Hepatocyte (in vitro differentiated cells): Measurements from ENCODE around the gene MKNK2. TPM values are rescaled to one million over a fixed set of nuclear protein-coding genes. Genes with fewer than 3 reads are reported as not detected.

Experiments
- DNase-seq: peaks from one replicate; pipeline ENCODE4 v3.0.0-alpha.2; 2016; ENCODE audit warnings: low spot score
- H2AFZ ChIP-seq: fragments of 200-600 bp; sonication (generic); 2 replicates; pipeline ENCODE4 v1.6.0; 2016; ENCODE audit warnings: antibody characterized with exemption, mild to moderate bottlenecking
- H3K27ac ChIP-seq: fragments of 200-600 bp; sonication (generic); 2 replicates; pipeline ENCODE4 v1.5.1; 2016; ENCODE audit warnings: mild to moderate bottlenecking
- H3K27me3 ChIP-seq: fragments of 200-600 bp; sonication (generic); 2 replicates; pipeline ENCODE4 v1.6.1; 2016
- H3K36me3 ChIP-seq: fragments of 200-600 bp; sonication (generic); replicated peaks from 2 replicates; pipeline ENCODE4 v1.5.1; 2016; ENCODE audit warnings: low read depth; ENCODE audit not compliant: insufficient read depth
- H3K4me1 ChIP-seq: fragments of 200-600 bp; sonication (generic); 2 replicates; pipeline ENCODE4 v1.5.1; 2016; ENCODE audit warnings: mild to moderate bottlenecking, moderate library complexity; ENCODE audit not compliant: insufficient read depth
- H3K4me2 ChIP-seq: fragments of 200-600 bp; sonication (generic); 2 replicates; pipeline ENCODE4 v1.6.0; 2016
- H3K4me3 ChIP-seq: fragments of 200-600 bp; sonication (generic); 2 replicates; pipeline ENCODE4 v1.5.1; 2016; ENCODE audit warnings: mild to moderate bottlenecking
- H3K79me2 ChIP-seq: fragments of 200-600 bp; sonication (generic); 2 replicates; pipeline ENCODE4 v1.6.0; 2017; ENCODE audit warnings: mild to moderate bottlenecking
- H3K9me2 ChIP-seq: fragments of 200-600 bp; sonication (generic); replicated peaks from 2 replicates; pipeline ENCODE4 v1.6.0; 2017; ENCODE audit warnings: mild to moderate bottlenecking; ENCODE audit not compliant: insufficient read depth
- H3K9me3 ChIP-seq: fragments of 200-600 bp; sonication (generic); 2 replicates; pipeline ENCODE4 v1.5.1; 2016; ENCODE audit warnings: low read depth, mild to moderate bottlenecking
- H4K20me1 ChIP-seq: fragments of 200-600 bp; sonication (generic); 2 replicates; pipeline ENCODE4 v1.6.0; 2016; ENCODE audit warnings: mild to moderate bottlenecking; ENCODE audit not compliant: insufficient read depth, poor library complexity, severe bottlenecking
- CTCF ChIP-seq: fragments of 200-600 bp; sonication (generic); IDR thresholded peaks from 2 replicates; pipeline ENCODE4 v1.5.1; 2016; ENCODE audit warnings: antibody characterized with exemption, mild to moderate bottlenecking; ENCODE audit not compliant: poor library complexity
- EZH2 ChIP-seq: fragments of 200-600 bp; sonication (generic); IDR thresholded peaks from 2 replicates; pipeline ENCODE4 v1.6.1; 2016; ENCODE audit warnings: antibody characterized with exemption, mild to moderate bottlenecking, borderline replicate concordance
- EZH2phosphoT487 ChIP-seq: fragments of 200-600 bp; sonication (generic); IDR thresholded peaks from one replicate; pipeline ENCODE4 v1.6.1; 2018; ENCODE audit warnings: antibody characterized with exemption, mild to moderate bottlenecking, low read depth, moderate library complexity; ENCODE audit not compliant: unreplicated experiment, severe bottlenecking
- WGBS: methylation state at CpG from one replicate; pipeline ENCODE4 v1.1.6; 2016; ENCODE audit warnings: low lambda C conversion rate; ENCODE audit errors: missing lambda C conversion rate; 5-methylcytosine and 5-hydroxymethylcytosine counted together
- polyA plus RNA-seq: library from polyadenylated mRNA; unstranded; fragments of >200 nt; fragmentation: Nextera tagmentation; extraction: Ambion mirVana; gene quantifications from 2 replicates; pipeline ENCODE4 v1.2.1, GENCODE V29; 2016
- total RNA-seq: library from RNA; depleted of rRNA; stranded (reverse); fragments of >200 nt; gene quantifications from 2 replicates; pipeline ENCODE4 v1.2.3, GENCODE V29; 2014

MKNK2 gene
- total and polyA plus RNA-seq, 2 experiments from 2014 or later, result 90.4 to 136 TPM

DNA sequence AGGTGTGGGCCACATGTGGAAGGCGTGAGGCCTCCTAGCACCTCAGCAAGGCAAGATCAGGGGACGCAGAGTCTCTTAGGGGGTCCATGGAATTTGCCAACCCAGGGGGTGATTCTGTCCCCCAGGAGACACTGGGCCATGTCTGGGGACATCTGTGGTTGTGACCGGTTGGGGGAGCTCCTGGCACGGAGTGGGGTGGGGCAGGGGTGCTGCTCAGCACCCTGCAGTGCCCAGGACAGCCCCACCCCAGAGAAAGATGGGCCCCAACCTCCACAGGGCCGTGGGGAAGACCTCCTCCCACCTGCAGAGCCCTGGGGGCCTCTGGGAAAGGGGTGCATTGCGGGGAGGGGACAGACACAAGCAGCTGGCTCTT is 4.0 kb downstream of the MKNK2 start:
- Histone ChIP-seq H3K27ac (no peak overlapping the region), H3K79me2 (peaks cover 53% of the 10 kb centered on the region), H3K4me1 (peaks cover 39% of the 10 kb centered on the region), H3K9me2 (no peaks in the 10 kb centered on the region), H3K36me3 (no peaks in the 10 kb centered on the region), H2AFZ (no peak overlapping the region), H4K20me1 (peaks cover 63% of the 10 kb centered on the region), H3K27me3 (no peaks in the 10 kb centered on the region), H3K4me3 (no peak overlapping the region), H3K4me2 (no peak overlapping the region), H3K9me3 (no peaks in the 10 kb centered on the region)
- WGBS, result 86% methylated on average over 6 of the region's 6 CpGs
- TF ChIP-seq EZH2 (no peak), EZH2phosphoT487 (no peak), CTCF (no peak)
- DNase-seq, result no peak

DNA sequence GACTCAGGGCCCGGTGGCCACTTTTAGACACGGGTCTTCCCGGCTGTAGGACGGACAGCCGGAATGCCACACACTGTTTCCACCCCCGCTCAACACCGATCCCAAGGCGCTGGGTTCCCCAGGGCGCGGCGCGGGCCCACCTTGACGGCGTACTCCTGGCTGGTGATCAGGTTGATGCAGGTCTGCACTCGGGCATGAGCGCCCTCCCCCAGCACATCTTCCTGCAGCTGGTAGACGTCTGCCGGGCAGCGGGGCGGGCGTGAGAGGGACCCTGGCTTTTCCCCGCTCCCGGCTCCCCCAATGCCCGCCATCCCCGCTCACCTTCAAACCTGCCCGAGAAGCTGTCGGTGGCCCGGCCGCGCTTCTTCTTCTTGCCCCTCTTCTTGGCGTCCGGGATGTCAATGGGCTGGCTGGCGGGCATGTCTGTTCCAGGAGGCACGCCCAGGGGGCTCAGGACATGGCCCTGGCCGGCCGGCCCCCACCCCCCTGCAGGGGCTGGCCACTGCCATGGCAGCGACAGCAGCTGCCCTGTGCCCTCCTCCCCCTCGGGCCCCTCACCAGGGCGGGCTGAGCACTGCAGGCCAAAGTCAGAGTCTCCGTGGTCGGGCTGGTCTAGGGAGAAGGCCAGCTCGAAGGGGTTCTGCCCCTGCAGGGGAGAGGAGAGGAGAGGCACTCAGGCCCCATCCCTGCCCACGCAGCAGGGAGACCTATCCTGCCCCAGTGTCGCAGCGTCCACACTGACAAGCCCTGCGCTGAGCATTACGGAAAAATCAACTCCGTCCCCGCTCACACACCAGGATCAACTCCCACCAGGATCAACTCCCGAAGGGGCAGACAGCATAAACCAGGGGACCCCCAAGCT is 4.8 kb downstream of the MKNK2 start:
- no peaks in the 10 kb centered on the region for H3K9me2 ChIP-seq
- H3K4me3 ChIP-seq, result no peak overlapping the region
- H3K4me2 ChIP-seq, result no peak overlapping the region
- no peaks in the 10 kb centered on the region for H3K9me3 ChIP-seq
- no peaks in the 10 kb centered on the region for H3K27me3 ChIP-seq
- no peak overlapping the region for H3K27ac ChIP-seq
- H3K4me1 ChIP-seq, result peaks cover 37% of the 10 kb centered on the region
- peaks cover 63% of the 10 kb centered on the region for H4K20me1 ChIP-seq
- H3K36me3 ChIP-seq, result no peaks in the 10 kb centered on the region
- H3K79me2 ChIP-seq, result peaks cover 56% of the 10 kb centered on the region
- TF ChIP-seq CTCF, result no peak
- no peak overlapping the region for H2AFZ ChIP-seq
- 96% methylated on average over 50 of the region's 50 CpGs for WGBS
- peak; percentile 7 for DNase-seq

DNA sequence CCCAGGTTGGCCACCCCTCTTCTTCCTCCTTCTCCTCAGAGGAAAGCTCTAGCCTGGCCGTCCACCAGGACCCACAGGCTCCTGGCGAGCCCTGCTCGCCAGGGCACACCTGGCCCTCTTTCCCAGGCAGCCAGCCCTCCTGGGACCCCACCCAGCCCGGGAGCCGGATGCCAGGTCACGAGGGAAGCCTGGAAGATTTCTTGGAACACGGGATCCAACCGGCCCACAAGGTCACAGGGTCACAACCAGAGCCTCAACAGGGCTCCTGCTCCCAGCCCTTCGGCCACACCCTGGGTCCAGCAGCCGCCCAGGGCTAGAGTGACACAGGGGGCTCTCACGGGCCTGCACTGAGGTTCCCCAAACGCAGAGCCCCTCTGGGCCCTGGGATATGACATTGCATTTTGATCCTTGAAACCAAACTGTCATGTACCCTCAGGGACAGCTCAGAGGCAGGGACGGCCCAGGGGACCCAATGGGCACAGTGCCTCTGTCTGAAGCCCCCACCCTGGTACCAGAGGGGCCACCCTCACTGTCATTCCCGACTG is 5.5 kb downstream of the MKNK2 start:
- Histone ChIP-seq H3K79me2 (peaks cover 55% of the 10 kb centered on the region), H3K4me1 (peaks cover 39% of the 10 kb centered on the region), H3K27me3 (no peaks in the 10 kb centered on the region), H3K4me3 (no peak overlapping the region), H2AFZ (no peak overlapping the region), H3K9me3 (no peaks in the 10 kb centered on the region), H4K20me1 (peaks cover 61% of the 10 kb centered on the region), H3K27ac (no peak overlapping the region), H3K9me2 (no peaks in the 10 kb centered on the region), H3K36me3 (no peaks in the 10 kb centered on the region), H3K4me2 (no peak overlapping the region)
- TF ChIP-seq EZH2phosphoT487 (no peak), CTCF (no peak), EZH2 (no peak)
- DNase-seq, result peak; percentile 4
- WGBS, result 94% methylated on average over 14 of the region's 14 CpGs
